ENCODE results near the gene TPM2. TPM values are rescaled to one million over a fixed set of nuclear protein-coding genes. Genes with fewer than 3 reads are reported as not detected.

The TPM2 gene
- total and polyA plus RNA-seq, 9 of the 15 experiments (the other 6 are each of a cell fraction or from before 2014, with no cell fraction given): 0.28 to 16.1 (median 4.5) TPM

GRCh38 chr9:35656348-35656747 is 33.4 kb downstream of the TPM2 start:
- no peak overlapping the region for H3K9ac ChIP-seq (ENCODE audit: insufficient read depth in 1 of 2, low read depth in 2 of 2, low read length in 2 of 2)
- H3K4me3 ChIP-seq: no peak overlapping the region
- intact Hi-C loops (cut with micrococcal nuclease) (loop anchor here (2.0 to 5.0 kb wide), 3 partner anchors 41 to 76 kb away; partner anchors contain the start of genes CREB3, TESK1 and TLN1), in situ Hi-C loops (cut with MboI) (no loop called here)
- H2AFZ ChIP-seq (ENCODE audit: low read depth, low read length): peak overlapping the region; percentile 99
- ATAC-seq: no peak
- peaks cover 8% of the 10 kb centered on the region; the same call in 2 of the 3 replicates for H3K79me2 ChIP-seq (ENCODE audit: control insufficient read depth, insufficient read depth, low read length)
- peaks cover 15% of the 10 kb centered on the region; the same call in 1 of the 3 replicates for H3K36me3 ChIP-seq (ENCODE audit: control insufficient read depth, insufficient read depth, low read length)
- no peaks in the 10 kb centered on the region for H3K9me1 ChIP-seq (ENCODE audit: control insufficient read depth, insufficient read depth, low read length)
- no peak for DNase-seq (ENCODE audit: extremely low read depth in 1 of 4, low spot score in 3 of 4)
- TF ChIP-seq, protein P1, sequence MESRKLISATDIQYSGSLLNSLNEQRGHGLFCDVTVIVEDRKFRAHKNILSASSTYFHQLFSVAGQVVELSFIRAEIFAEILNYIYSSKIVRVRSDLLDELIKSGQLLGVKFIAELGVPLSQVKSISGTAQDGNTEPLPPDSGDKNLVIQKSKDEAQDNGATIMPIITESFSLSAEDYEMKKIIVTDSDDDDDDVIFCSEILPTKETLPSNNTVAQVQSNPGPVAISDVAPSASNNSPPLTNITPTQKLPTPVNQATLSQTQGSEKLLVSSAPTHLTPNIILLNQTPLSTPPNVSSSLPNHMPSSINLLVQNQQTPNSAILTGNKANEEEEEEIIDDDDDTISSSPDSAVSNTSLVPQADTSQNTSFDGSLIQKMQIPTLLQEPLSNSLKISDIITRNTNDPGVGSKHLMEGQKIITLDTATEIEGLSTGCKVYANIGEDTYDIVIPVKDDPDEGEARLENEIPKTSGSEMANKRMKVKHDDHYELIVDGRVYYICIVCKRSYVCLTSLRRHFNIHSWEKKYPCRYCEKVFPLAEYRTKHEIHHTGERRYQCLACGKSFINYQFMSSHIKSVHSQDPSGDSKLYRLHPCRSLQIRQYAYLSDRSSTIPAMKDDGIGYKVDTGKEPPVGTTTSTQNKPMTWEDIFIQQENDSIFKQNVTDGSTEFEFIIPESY (CRISPR knock-in tag; IDR thresholded peaks at IDR 0.05): peak; percentile 54; the same call in 1 of the 2 replicates
- TF ChIP-seq BRF1 (IDR thresholded peaks at IDR 0.05; ENCODE audit: borderline replicate concordance, extremely low read depth, insufficient read length): no peak
- H3K27ac ChIP-seq (ENCODE audit: extremely low read depth, low read depth, low read length): no peak overlapping the region
- 68% methylated on average over 10 of the region's 17 CpGs for WGBS (ENCODE audit: insufficient coverage, low coverage, missing lambda C conversion rate)
- peak overlapping the region; percentile 96; the same call in 1 of the 2 replicates for H3K4me2 ChIP-seq (ENCODE audit: insufficient read depth, low read length)
- no peak for FAIRE-seq
- POLR2A ChIA-PET: interaction anchor here (0.7 to 2.6 kb wide), 6 partner anchors 9 to 133 kb away, joined by 3 to 14 read pairs (median 3); no protein-coding TSS in a partner anchor
- no TSS peak for BruUV-seq (replicated peaks)
- H3K9me3 ChIP-seq (replicated peaks; ENCODE audit: control insufficient read depth, insufficient read depth, low read depth, low read length): no peaks in the 10 kb centered on the region
- no peaks in the 10 kb centered on the region for H4K20me1 ChIP-seq (replicated peaks; ENCODE audit: control insufficient read depth, insufficient read depth, low read length)
- H3K4me1 ChIP-seq (replicated peaks in 1 of 2; ENCODE audit: control insufficient read depth in 2 of 2, insufficient read depth in 2 of 2, low read length in 2 of 2): peaks cover 11 to 21% of the 10 kb centered on the region in 2 experiments; a peak in 4 of 5 replicates
- no peaks in the 10 kb centered on the region for H3K27me3 ChIP-seq (ENCODE audit: control insufficient read depth in 2 of 2, insufficient read depth in 2 of 2, low read length in 2 of 2)
- CTCF ChIA-PET (ENCODE audit: low intra/inter-chr PET ratio): no interaction called here

DNA sequence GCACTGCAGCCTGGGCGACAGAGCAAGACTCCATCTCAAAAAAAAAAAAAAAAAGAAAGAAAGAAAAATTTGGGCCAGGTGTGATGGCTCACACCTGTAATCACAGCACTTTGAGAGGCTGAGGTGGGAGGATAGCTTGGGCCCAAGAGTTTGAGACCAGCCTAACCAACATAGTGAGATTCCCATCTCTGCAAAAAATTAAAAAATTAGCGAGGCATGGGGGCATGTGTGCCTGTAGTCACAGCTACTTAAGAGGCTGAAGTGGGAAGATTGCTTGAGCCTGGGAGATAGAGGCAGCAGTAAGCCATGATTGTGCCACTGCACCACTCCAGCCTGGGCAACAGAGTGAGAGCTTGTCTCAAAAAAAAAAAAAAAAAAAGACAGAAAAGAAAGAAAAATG is 36.1 kb downstream of the TPM2 start:
- Histone ChIP-seq H3K4me2 (ENCODE audit: insufficient read depth, low read length) (no peak overlapping the region), H3K9me1 (ENCODE audit: control insufficient read depth, insufficient read depth, low read length) (no peaks in the 10 kb centered on the region), H3K27me3 (ENCODE audit: control insufficient read depth in 2 of 2, insufficient read depth in 2 of 2, low read length in 2 of 2) (no peaks in the 10 kb centered on the region), H2AFZ (ENCODE audit: low read depth, low read length) (no peak overlapping the region), H3K79me2 (ENCODE audit: control insufficient read depth, insufficient read depth, low read length) (peaks cover under 1% of the 10 kb centered on the region; the same call in 1 of the 3 replicates), H3K36me3 (ENCODE audit: control insufficient read depth, insufficient read depth, low read length) (no peaks in the 10 kb centered on the region), H4K20me1 (replicated peaks; ENCODE audit: control insufficient read depth, insufficient read depth, low read length) (no peaks in the 10 kb centered on the region), H3K9ac (ENCODE audit: insufficient read depth in 1 of 2, low read depth in 2 of 2, low read length in 2 of 2) (no peak overlapping the region), H3K4me1 (replicated peaks in 1 of 2; ENCODE audit: control insufficient read depth in 2 of 2, insufficient read depth in 2 of 2, low read length in 2 of 2) (peaks cover 26 to 32% of the 10 kb centered on the region in 2 experiments), H3K9me3 (replicated peaks; ENCODE audit: control insufficient read depth, insufficient read depth, low read depth, low read length) (no peaks in the 10 kb centered on the region), H3K4me3 (no peak overlapping the region), H3K27ac (ENCODE audit: extremely low read depth, low read depth, low read length) (no peak overlapping the region)
- intact Hi-C loops (cut with micrococcal nuclease) (no loop called here), in situ Hi-C loops (cut with MboI) (no loop called here)
- BruUV-seq (replicated peaks): no TSS peak
- ChIA-PET CTCF (ENCODE audit: low intra/inter-chr PET ratio) (no interaction called here), POLR2A (no interaction called here)
- 25% methylated on average over 1 of the region's 2 CpGs for WGBS (ENCODE audit: insufficient coverage, low coverage, missing lambda C conversion rate)
- no peak for DNase-seq (ENCODE audit: extremely low read depth in 1 of 4, low spot score in 3 of 4)
- no peak for ATAC-seq
- FAIRE-seq: no peak
- TF ChIP-seq NONO (IDR thresholded peaks at IDR 0.05; ENCODE audit: low read depth in 2 of 2, low read length in 1 of 2) (no peak), ZC3H4 (CRISPR knock-in tag; IDR thresholded peaks at IDR 0.05; ENCODE audit: borderline replicate concordance) (no peak), RBM34 (IDR thresholded peaks at IDR 0.05; ENCODE audit: borderline replicate concordance, insufficient read depth, low read length) (no peak), SRSF7 (optimal IDR thresholded peaks at IDR 0.05; ENCODE audit: low read depth, low read length) (no peak), HDAC2 (IDR thresholded peaks at IDR 0.05) (no peak), CBFB (CRISPR knock-in tag; IDR thresholded peaks at IDR 0.05) (no peak), MAFF (IDR thresholded peaks at IDR 0.05; ENCODE audit: low read length) (no peak), ZNF586 (CRISPR knock-in tag; conservative IDR thresholded peaks at IDR 0.05) (no peak), MEF2A (IDR thresholded peaks at IDR 0.05; ENCODE audit: control insufficient read depth, low read depth, low read length) (no peak), ELF2 (CRISPR knock-in tag; IDR thresholded peaks at IDR 0.05) (no peak)
- TF ChIP-seq, protein P2, sequence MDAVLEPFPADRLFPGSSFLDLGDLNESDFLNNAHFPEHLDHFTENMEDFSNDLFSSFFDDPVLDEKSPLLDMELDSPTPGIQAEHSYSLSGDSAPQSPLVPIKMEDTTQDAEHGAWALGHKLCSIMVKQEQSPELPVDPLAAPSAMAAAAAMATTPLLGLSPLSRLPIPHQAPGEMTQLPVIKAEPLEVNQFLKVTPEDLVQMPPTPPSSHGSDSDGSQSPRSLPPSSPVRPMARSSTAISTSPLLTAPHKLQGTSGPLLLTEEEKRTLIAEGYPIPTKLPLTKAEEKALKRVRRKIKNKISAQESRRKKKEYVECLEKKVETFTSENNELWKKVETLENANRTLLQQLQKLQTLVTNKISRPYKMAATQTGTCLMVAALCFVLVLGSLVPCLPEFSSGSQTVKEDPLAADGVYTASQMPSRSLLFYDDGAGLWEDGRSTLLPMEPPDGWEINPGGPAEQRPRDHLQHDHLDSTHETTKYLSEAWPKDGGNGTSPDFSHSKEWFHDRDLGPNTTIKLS (IDR thresholded peaks at IDR 0.05; ENCODE audit: borderline replicate concordance, low read depth): no peak
